Measurements from ENCODE around the gene SUSD2. TPM values are rescaled to one million over a fixed set of nuclear protein-coding genes. Genes with fewer than 3 reads are reported as not detected.

The SUSD2 gene
- total RNA-seq, 1 experiment from 2014 or later: 1.1 TPM

GRCh38 chr22:24161485-24161884 is 19.8 kb upstream of the SUSD2 start:
- Mint-ChIP-seq H3K36me3 (no peaks in the 10 kb centered on the region), H3K9me3 (no peaks in the 10 kb centered on the region), H3K27ac (no peak overlapping the region), H3K27me3 (ENCODE audit: low read depth) (no peaks in the 10 kb centered on the region), H3K4me1 (peaks cover 13% of the 10 kb centered on the region), H3K4me3 (no peak overlapping the region)
- ATAC-seq: no peak
- DNase-seq (ENCODE audit: low spot score): no peak
- ChIA-PET POLR2A (no interaction called here), CTCF (interaction anchor here (0.8 to 1.5 kb wide), 3 partner anchors 9 to 28 kb away, joined by 3 to 4 read pairs (median 3); no protein-coding TSS in a partner anchor)
- TF ChIP-seq ATF6 (CRISPR knock-in tag; IDR thresholded peaks at IDR 0.05) (no peak), KAT7 (CRISPR knock-in tag; IDR thresholded peaks at IDR 0.05; ENCODE audit: borderline replicate concordance) (no peak), ZNF138 (CRISPR knock-in tag; conservative IDR thresholded peaks at IDR 0.05) (no peak), ZNF416 (CRISPR knock-in tag; IDR thresholded peaks at IDR 0.05) (no peak), GTF2I (CRISPR knock-in tag; conservative IDR thresholded peaks at IDR 0.05) (no peak), ZSCAN18 (CRISPR knock-in tag; IDR thresholded peaks at IDR 0.05) (no peak), SP1 (CRISPR knock-in tag; conservative IDR thresholded peaks at IDR 0.05) (no peak)

- TF ChIP-seq AR (CRISPR knock-in tag; IDR thresholded peaks at IDR 0.05): no peak
- Mint-ChIP-seq H3K27ac (peak overlapping the region; percentile 45; the same call in 1 of the 2 replicates), H3K4me1 (peaks cover 10% of the 10 kb centered on the region), H3K36me3 (no peaks in the 10 kb centered on the region), H3K27me3 (ENCODE audit: low read depth) (no peaks in the 10 kb centered on the region), H3K4me3 (no peak overlapping the region), H3K9me3 (no peaks in the 10 kb centered on the region)
- ATAC-seq: no peak
- ChIA-PET POLR2A (no interaction called here), CTCF (interaction anchor here (0.6 to 1.5 kb wide), 3 partner anchors 8 to 29 kb away, joined by 3 to 4 read pairs (median 3); no protein-coding TSS in a partner anchor)
- no peak for DNase-seq (ENCODE audit: low spot score)
These were observed 19.4 kb upstream of the SUSD2 start for GRCh38 chr22:24161909-24162308.

GRCh38 chr22:24162436-24162835 is 18.9 kb upstream of the SUSD2 start:
- H3K9me3 Mint-ChIP-seq: no peaks in the 10 kb centered on the region
- peaks cover 5% of the 10 kb centered on the region for H3K4me1 Mint-ChIP-seq
- CTCF ChIA-PET: interaction anchor here (0.6 to 1.5 kb wide), 2 partner anchors 16 to 29 kb away, joined by 3 read pairs; no protein-coding TSS in a partner anchor
- POLR2A ChIA-PET: no interaction called here
- no peak for DNase-seq (ENCODE audit: low spot score)
- ATAC-seq: no peak
- H3K36me3 Mint-ChIP-seq: peaks cover 3% of the 10 kb centered on the region
- no peak overlapping the region for H3K4me3 Mint-ChIP-seq
- H3K27me3 Mint-ChIP-seq (ENCODE audit: low read depth): no peaks in the 10 kb centered on the region
- TF ChIP-seq NFE2L1 (CRISPR knock-in tag; IDR thresholded peaks at IDR 0.05) (no peak), ATF1 (CRISPR knock-in tag; IDR thresholded peaks at IDR 0.05) (no peak), ZNF121 (CRISPR knock-in tag; IDR thresholded peaks at IDR 0.05) (no peak)
- H3K27ac Mint-ChIP-seq: peak overlapping the region; percentile 32; the same call in 1 of the 2 replicates

- CTCF ChIA-PET: interaction anchor here (0.9 to 4.3 kb wide), 4 partner anchors 9 to 25 kb away, joined by 3 to 39 read pairs (median 12); partner anchors contain the start of gene SUSD2
- TF ChIP-seq RORB (CRISPR knock-in tag; IDR thresholded peaks at IDR 0.05) (no peak), USF2 (CRISPR knock-in tag; IDR thresholded peaks at IDR 0.05) (no peak), FOXP1 (CRISPR knock-in tag; IDR thresholded peaks at IDR 0.05; ENCODE audit: borderline replicate concordance) (no peak), ETV6 (CRISPR knock-in tag; IDR thresholded peaks at IDR 0.05) (no peak), JUN (CRISPR knock-in tag; IDR thresholded peaks at IDR 0.05) (no peak), ATF1 (CRISPR knock-in tag; IDR thresholded peaks at IDR 0.05) (no peak), SP1 (CRISPR knock-in tag; conservative IDR thresholded peaks at IDR 0.05) (no peak), ATF3 (CRISPR knock-in tag; conservative IDR thresholded peaks at IDR 0.05) (no peak), TCF7 (CRISPR knock-in tag; IDR thresholded peaks at IDR 0.05; ENCODE audit: low read depth) (no peak), ZNF232 (CRISPR knock-in tag; IDR thresholded peaks at IDR 0.05) (no peak)
These were observed 17.0 kb upstream of the SUSD2 start for GRCh38 chr22:24164243-24164642.

More at GRCh38 chr22:24164243-24164642, 17.0 kb upstream of the SUSD2 start:
- no peak for DNase-seq (ENCODE audit: low spot score)
- Mint-ChIP-seq H3K27ac (no peak overlapping the region), H3K9me3 (no peaks in the 10 kb centered on the region), H3K4me1 (no peaks in the 10 kb centered on the region), H3K4me3 (no peak overlapping the region), H3K27me3 (ENCODE audit: low read depth) (no peaks in the 10 kb centered on the region), H3K36me3 (peaks cover 8% of the 10 kb centered on the region)
- no peak for ATAC-seq
- POLR2A ChIA-PET: no interaction called here

Measured in WTC11 (cell line).